Activated CD8-positive, alpha-beta T cell treated with anti-CD3 and anti-CD28 coated beads for 36 hours (primary cell): Measurements from ENCODE around the gene DAB1. TPM values are rescaled to one million over a fixed set of nuclear protein-coding genes. Genes with fewer than 3 reads are reported as not detected.

Experiments used
- ATAC-seq: fragments of 200-7000 bp; cut with Tn5 transposase; one replicate; pipeline ENCODE4 v1.10.0; 2021; ENCODE audit warnings: mild to moderate bottlenecking, moderate library complexity
- CTCF ChIA-PET: fragments of 350-600 bp; sonication (Branson Sonifier 250); formaldehyde crosslinking; loops from one replicate; lab custom pipeline; 2021; ENCODE audit warnings: antibody characterized with exemption; lab: Charles Lee
- POLR2A ChIA-PET: fragments of 350-600 bp; sonication (Branson Sonifier 250); formaldehyde crosslinking; loops from one replicate; lab custom pipeline; 2021; ENCODE audit warnings: antibody characterized with exemption; lab: Charles Lee
- DNase-seq: peaks from one replicate; pipeline ENCODE4 v3.0.0-alpha.2; 2020
- H3K27ac Mint-ChIP-seq: one replicate; pipeline ENCODE4 v1.8.0; 2021; ENCODE audit warnings: mild to moderate bottlenecking, mixed read lengths
- H3K27me3 Mint-ChIP-seq: one replicate; pipeline ENCODE4 v1.8.0; 2021; ENCODE audit warnings: mixed read lengths
- H3K36me3 Mint-ChIP-seq: one replicate; pipeline ENCODE4 v1.8.0; 2021; ENCODE audit warnings: low read depth, mixed read lengths
- H3K4me1 Mint-ChIP-seq: one replicate; pipeline ENCODE4 v1.8.0; 2021; ENCODE audit warnings: low read depth, mixed read lengths
- H3K4me3 Mint-ChIP-seq: one replicate; pipeline ENCODE4 v1.8.0; 2021; ENCODE audit warnings: mild to moderate bottlenecking, moderate library complexity, mixed read lengths
- H3K9me3 Mint-ChIP-seq: one replicate; pipeline ENCODE4 v1.8.0; 2021; ENCODE audit warnings: mixed read lengths
- intact Hi-C: fragments of 100-400 bp; cut with micrococcal nuclease; formaldehyde crosslinking; loops from one replicate; pipeline ENCODE4 v1.10.0; 2022
- total RNA-seq, 2 experiments: library from RNA; stranded (reverse); gene quantifications; one replicate each; pipeline ENCODE4 v1.2.3, GENCODE V29; 2021
- TF ChIP-seq, protein P1 (sequence below): fragments of 200-600 bp; IDR thresholded peaks from one replicate; pipeline ENCODE4 v1.8.0; 2022; ENCODE audit warnings: antibody characterized with exemption, mild to moderate bottlenecking

DAB1 gene
- total RNA-seq, 2 experiments from 2014 or later: not detected

DNA sequence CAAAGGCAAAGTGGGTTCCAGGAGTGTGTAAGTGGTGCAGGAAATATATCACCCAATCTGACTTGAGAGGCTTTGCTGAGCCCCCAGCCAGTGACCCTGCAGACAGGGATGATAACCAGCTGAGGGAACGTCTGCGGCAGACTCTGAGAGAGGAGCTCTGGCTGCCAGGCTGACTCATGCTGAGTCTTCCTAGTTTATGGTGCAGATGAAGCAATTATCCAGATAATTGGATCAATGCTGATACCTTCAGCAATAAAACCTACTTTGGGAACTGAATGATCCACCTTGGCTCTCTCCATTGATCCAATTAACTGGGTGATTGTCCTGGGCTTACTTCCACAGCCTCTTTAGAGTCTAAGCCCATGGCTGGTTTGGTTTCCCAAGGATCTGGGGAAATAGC is 465.3 kb downstream of the DAB1 start:
- Mint-ChIP-seq H3K27me3 (peaks cover 9% of the 10 kb centered on the region), H3K36me3 (no peaks in the 10 kb centered on the region), H3K27ac (no peak overlapping the region), H3K9me3 (no peaks in the 10 kb centered on the region), H3K4me3 (no peak overlapping the region), H3K4me1 (no peaks in the 10 kb centered on the region)
- ChIA-PET POLR2A (no interaction called here), CTCF (no interaction called here)
- TF ChIP-seq, protein P1, sequence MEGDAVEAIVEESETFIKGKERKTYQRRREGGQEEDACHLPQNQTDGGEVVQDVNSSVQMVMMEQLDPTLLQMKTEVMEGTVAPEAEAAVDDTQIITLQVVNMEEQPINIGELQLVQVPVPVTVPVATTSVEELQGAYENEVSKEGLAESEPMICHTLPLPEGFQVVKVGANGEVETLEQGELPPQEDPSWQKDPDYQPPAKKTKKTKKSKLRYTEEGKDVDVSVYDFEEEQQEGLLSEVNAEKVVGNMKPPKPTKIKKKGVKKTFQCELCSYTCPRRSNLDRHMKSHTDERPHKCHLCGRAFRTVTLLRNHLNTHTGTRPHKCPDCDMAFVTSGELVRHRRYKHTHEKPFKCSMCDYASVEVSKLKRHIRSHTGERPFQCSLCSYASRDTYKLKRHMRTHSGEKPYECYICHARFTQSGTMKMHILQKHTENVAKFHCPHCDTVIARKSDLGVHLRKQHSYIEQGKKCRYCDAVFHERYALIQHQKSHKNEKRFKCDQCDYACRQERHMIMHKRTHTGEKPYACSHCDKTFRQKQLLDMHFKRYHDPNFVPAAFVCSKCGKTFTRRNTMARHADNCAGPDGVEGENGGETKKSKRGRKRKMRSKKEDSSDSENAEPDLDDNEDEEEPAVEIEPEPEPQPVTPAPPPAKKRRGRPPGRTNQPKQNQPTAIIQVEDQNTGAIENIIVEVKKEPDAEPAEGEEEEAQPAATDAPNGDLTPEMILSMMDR: no peak
- no peak for ATAC-seq
- no peak for DNase-seq
- intact Hi-C loops: no loop called here

DNA sequence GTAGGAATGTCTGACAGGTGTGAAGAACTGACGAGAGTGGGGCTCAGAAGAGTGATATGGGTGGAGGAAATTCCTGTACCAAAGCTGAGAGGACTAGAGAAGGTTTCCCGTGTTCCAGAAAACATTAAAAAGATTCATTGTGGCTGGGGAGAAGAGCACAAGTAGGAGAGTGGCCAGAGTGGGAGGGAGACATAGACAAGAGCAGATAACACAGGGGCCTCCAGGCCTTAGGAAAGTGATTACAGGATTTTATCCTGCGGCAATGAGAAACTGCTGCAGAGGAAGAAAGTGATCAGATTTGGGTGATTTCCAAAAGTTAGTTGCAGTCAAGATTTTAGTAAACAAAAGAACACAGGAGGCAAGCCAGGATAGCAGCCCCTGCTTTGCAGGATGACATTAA is 465.9 kb downstream of the DAB1 start:
- intact Hi-C loops: no loop called here
- TF ChIP-seq, protein P1: no peak
- ChIA-PET POLR2A (no interaction called here), CTCF (no interaction called here)
- Mint-ChIP-seq H3K27me3 (peaks cover 9% of the 10 kb centered on the region), H3K9me3 (no peaks in the 10 kb centered on the region), H3K36me3 (no peaks in the 10 kb centered on the region), H3K27ac (no peak overlapping the region), H3K4me1 (no peaks in the 10 kb centered on the region), H3K4me3 (no peak overlapping the region)
- no peak for DNase-seq
- ATAC-seq: no peak

DNA sequence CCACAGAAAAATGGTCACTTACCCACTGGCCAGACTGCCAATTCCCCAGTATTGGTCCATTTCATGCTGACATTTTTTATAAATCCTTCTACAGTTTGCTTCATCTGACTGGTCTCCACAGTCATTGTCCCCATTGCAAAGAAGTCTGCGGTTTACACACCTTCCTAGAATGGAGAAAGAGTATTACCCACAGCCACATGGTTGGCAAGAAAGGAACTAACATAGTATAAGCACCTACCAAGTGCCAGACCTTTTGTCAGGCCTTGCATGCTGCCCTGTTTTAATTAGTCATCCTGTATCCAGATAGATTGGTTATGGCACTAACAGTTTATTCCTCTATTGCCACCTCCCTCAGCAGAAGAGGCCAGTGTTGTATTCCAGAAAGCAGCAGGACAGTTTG is 469.2 kb downstream of the DAB1 start:
- Mint-ChIP-seq H3K9me3 (no peaks in the 10 kb centered on the region), H3K27me3 (peaks cover 9% of the 10 kb centered on the region), H3K27ac (no peak overlapping the region), H3K4me1 (no peaks in the 10 kb centered on the region), H3K36me3 (no peaks in the 10 kb centered on the region), H3K4me3 (no peak overlapping the region)
- ATAC-seq: no peak
- CTCF ChIA-PET: no interaction called here
- POLR2A ChIA-PET: no interaction called here
- DNase-seq: no peak
- TF ChIP-seq, protein P1: no peak
- intact Hi-C loops: no loop called here

DNA sequence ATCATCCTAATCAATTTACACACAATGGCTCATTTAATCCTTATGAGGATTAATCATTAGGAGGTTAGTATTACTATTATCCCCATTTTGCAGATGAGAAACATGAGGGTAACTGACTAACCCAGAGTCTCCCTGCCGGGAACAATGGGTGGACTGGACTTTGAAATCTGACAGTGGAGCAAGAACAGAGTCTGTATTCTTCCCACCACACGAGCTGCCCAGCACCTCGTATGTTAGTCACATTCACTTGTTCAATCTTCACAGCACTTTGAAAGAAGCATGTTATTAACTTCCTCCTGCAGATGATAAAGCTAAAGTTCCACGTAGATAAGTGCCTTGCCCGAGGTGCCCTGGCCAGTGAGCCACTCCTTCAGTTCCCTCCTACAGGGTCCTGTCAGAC is 470.5 kb downstream of the DAB1 start:
- intact Hi-C loops: no loop called here
- H3K4me3 Mint-ChIP-seq: no peak overlapping the region
- DNase-seq (no peak), ATAC-seq (no peak)
- TF ChIP-seq, protein P1: no peak
- POLR2A ChIA-PET: no interaction called here
- no peaks in the 10 kb centered on the region for H3K9me3 Mint-ChIP-seq
- CTCF ChIA-PET: no interaction called here
- H3K36me3 Mint-ChIP-seq: no peaks in the 10 kb centered on the region
- H3K27ac Mint-ChIP-seq: no peak overlapping the region
- H3K4me1 Mint-ChIP-seq: no peaks in the 10 kb centered on the region
- peaks cover 9% of the 10 kb centered on the region for H3K27me3 Mint-ChIP-seq

DNA sequence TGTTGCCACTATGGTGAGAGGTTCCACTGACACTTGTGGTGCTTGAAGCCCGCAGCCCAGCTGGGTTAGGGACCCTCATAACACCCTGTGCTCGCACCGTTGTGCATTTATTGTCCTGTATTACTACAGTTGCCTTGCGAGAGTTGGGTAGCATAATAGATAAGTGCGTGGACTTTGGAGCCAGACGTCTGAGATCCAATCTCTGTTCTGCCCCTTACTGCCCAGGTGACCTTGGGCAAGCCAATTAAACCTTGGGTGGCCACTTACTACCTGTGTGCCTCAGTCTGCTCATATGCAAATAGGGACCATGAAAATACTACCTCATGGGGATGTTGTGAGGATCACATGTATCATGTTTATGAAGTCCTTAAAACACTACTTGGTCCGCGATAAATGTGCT is 471.4 kb downstream of the DAB1 start:
- ChIA-PET CTCF (no interaction called here), POLR2A (no interaction called here)
- intact Hi-C loops: no loop called here
- no peaks in the 10 kb centered on the region for H3K36me3 Mint-ChIP-seq
- H3K27ac Mint-ChIP-seq: no peak overlapping the region
- H3K4me3 Mint-ChIP-seq: no peak overlapping the region
- no peak for DNase-seq
- no peaks in the 10 kb centered on the region for H3K4me1 Mint-ChIP-seq
- TF ChIP-seq, protein P1: no peak
- no peak for ATAC-seq
- no peaks in the 10 kb centered on the region for H3K9me3 Mint-ChIP-seq
- peaks cover 7% of the 10 kb centered on the region for H3K27me3 Mint-ChIP-seq
